ENCODE results near the gene ZNF836. TPM values are rescaled to one million over a fixed set of nuclear protein-coding genes. Genes with fewer than 3 reads are reported as not detected.

ZNF836 gene
- total RNA-seq, 1 donor from 2014 or later, result 14.5 TPM

GRCh38 chr19:52155596-52156359, 15.6 kb downstream of the ZNF836 start:
- Mint-ChIP-seq H3K27ac (ENCODE audit: unreplicated experiment) (no peak overlapping the region), H3K4me3 (ENCODE audit: unreplicated experiment) (no peak overlapping the region), H3K9me3 (ENCODE audit: low read depth) (peaks cover 77% of the 10 kb centered on the region), H3K4me1 (ENCODE audit: low read depth) (no peaks in the 10 kb centered on the region), H3K27me3 (ENCODE audit: low read depth) (no peaks in the 10 kb centered on the region), H3K36me3 (ENCODE audit: low read depth) (peaks cover 81% of the 10 kb centered on the region)
- DNase-seq (ENCODE audit: low spot score), result no peak
- no peak for TF ChIP-seq CTCF (IDR thresholded peaks at IDR 0.05)

GRCh38 chr19:52148256-52148655, 23.2 kb downstream of the ZNF836 start:
- H3K27me3 Mint-ChIP-seq (ENCODE audit: low read depth), result no peaks in the 10 kb centered on the region
- H3K9me3 Mint-ChIP-seq (ENCODE audit: low read depth), result peaks cover 52% of the 10 kb centered on the region
- H3K36me3 Mint-ChIP-seq (ENCODE audit: low read depth), result peaks cover 40% of the 10 kb centered on the region
- no peaks in the 10 kb centered on the region for H3K4me1 Mint-ChIP-seq (ENCODE audit: low read depth)
- no peak for TF ChIP-seq CTCF (IDR thresholded peaks at IDR 0.05)
- no peak overlapping the region for H3K4me3 Mint-ChIP-seq (ENCODE audit: unreplicated experiment)
- no peak for DNase-seq (ENCODE audit: low spot score)
- no peak overlapping the region for H3K27ac Mint-ChIP-seq (ENCODE audit: unreplicated experiment)

GRCh38 chr19:52142001-52142595, 29.3 kb downstream of the ZNF836 start:
- no peaks in the 10 kb centered on the region for H3K27me3 Mint-ChIP-seq (ENCODE audit: low read depth)

GRCh38 chr19:52141203-52141602, 30.2 kb downstream of the ZNF836 start:
- H3K4me3 Mint-ChIP-seq (ENCODE audit: unreplicated experiment), result no peak overlapping the region

More at GRCh38 chr19:52142001-52142595, 29.3 kb downstream of the ZNF836 start:
- TF ChIP-seq CTCF (IDR thresholded peaks at IDR 0.05), result no peak
- Mint-ChIP-seq H3K4me3 (ENCODE audit: unreplicated experiment) (no peak overlapping the region), H3K4me1 (ENCODE audit: low read depth) (peaks cover 20% of the 10 kb centered on the region), H3K27ac (ENCODE audit: unreplicated experiment) (no peak overlapping the region), H3K36me3 (ENCODE audit: low read depth) (peaks cover 15% of the 10 kb centered on the region), H3K9me3 (ENCODE audit: low read depth) (peaks cover 27% of the 10 kb centered on the region)
- DNase-seq (ENCODE audit: low spot score), result no peak

More at GRCh38 chr19:52141203-52141602, 30.2 kb downstream of the ZNF836 start:
- Mint-ChIP-seq H3K36me3 (ENCODE audit: low read depth) (peaks cover 15% of the 10 kb centered on the region), H3K9me3 (ENCODE audit: low read depth) (peaks cover 25% of the 10 kb centered on the region), H3K27me3 (ENCODE audit: low read depth) (no peaks in the 10 kb centered on the region), H3K27ac (ENCODE audit: unreplicated experiment) (no peak overlapping the region), H3K4me1 (ENCODE audit: low read depth) (peaks cover 20% of the 10 kb centered on the region)
- DNase-seq (ENCODE audit: low spot score), result no peak
- TF ChIP-seq CTCF (IDR thresholded peaks at IDR 0.05), result no peak

Data from chondrocyte (in vitro differentiated cells).